Left ventricle myocardium superior (tissue), 1 donor: Measurements from ENCODE around the gene MPRIP. TPM values are rescaled to one million over a fixed set of nuclear protein-coding genes. Genes with fewer than 3 reads are reported as not detected.
A peak's percentile ranks its signal among the peaks of the same experiment; 100 is the strongest.

Experiments
- ATAC-seq: fragments of 200-7000 bp; cut with Tn5 transposase; one replicate; pipeline ENCODE4 v1.9.1; 2020; ENCODE audit warnings: mild to moderate bottlenecking, moderate library complexity
- DNase-seq: peaks from one replicate; pipeline ENCODE4 v3.0.0-alpha.2; 2020
- intact Hi-C: fragments of 100-400 bp; cut with micrococcal nuclease; formaldehyde crosslinking; loops from one replicate; pipeline ENCODE4 v1.11.0; 2022
- total RNA-seq: library from RNA; stranded (reverse); fragmentation: NEBNext Ultra II Directional; extraction: Animal tissue kit (Norgen Biotek cat#: 25700); gene quantifications from one replicate; pipeline ENCODE4 v1.2.1, GENCODE V29; 2021
- donor health status: DM: no; HTN: yes; CAD: no; lungs with severe emphysema.

MPRIP gene
- total RNA-seq, 1 donor from 2014 or later: 335 TPM

DNA sequence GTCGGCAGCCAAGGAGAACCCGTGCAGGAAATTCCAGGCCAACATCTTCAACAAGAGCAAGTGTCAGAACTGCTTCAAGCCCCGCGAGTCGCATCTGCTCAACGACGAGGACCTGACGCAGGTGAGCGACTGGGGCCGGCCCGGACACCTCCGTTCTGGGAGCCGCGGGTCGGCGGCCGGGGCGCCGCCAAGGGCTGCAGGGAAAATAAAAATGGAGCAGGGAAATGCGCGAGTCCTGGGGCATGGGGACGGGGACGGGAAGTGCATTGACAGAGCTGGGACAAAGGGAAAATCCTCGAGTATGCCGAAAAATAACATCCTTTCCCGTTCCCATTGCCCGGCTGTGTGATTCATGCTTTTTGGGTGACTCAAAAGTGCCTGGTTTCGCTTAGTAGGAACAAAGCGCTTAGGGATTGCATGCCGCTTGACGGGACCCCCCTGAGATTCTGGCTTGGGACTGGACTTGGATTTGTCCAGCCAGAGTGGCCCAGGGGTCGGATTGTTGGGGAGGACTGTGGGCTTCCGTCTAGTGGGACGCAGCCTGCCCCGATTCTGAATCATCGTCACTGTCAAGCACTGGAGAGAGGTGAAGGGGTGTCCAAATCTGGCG, 699 bp downstream of the MPRIP start:
- ATAC-seq (no peak), DNase-seq (no peak)
- intact Hi-C loops: no loop called here

DNA sequence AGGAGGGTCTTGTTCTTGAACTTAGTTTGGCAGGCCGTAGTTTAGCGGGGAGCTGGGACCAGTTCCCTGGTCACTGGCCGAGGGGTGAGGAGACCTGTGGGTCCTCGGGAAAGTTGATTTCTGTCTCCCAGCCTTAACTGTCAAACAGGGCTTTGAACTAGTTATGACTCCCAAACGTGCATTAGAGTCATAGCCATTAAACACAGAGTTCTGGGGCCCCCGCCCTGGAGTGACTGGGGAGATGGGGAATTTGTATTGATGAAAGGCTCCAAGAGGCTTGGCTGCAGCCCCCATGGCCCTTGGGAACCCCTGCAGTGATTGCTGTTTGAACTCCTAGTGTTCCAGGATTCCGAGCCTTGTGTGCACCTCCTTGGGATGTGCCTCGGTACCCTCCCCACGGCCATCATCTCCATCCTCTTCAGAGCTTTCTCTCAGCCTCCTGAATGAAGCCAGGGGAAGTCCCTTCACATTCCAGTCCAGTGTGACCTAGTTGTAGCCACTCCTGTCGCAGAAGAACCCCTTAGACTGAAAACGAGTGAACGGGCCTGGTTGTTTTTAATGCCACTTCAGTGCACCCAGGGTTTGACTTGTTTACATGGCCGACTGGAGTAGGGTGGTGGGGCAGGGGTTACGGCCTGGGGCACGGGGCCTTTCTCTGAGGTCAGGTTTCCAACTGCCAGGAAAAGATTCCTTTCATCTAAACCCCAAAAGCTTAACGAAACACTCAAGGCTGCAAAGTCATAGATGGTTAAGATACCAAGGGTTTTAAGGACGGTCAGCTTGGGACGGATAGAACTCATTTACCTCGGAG, 1.4 kb downstream of the MPRIP start:
- ATAC-seq: no peak
- no peak for DNase-seq
- intact Hi-C loops: no loop called here

DNA sequence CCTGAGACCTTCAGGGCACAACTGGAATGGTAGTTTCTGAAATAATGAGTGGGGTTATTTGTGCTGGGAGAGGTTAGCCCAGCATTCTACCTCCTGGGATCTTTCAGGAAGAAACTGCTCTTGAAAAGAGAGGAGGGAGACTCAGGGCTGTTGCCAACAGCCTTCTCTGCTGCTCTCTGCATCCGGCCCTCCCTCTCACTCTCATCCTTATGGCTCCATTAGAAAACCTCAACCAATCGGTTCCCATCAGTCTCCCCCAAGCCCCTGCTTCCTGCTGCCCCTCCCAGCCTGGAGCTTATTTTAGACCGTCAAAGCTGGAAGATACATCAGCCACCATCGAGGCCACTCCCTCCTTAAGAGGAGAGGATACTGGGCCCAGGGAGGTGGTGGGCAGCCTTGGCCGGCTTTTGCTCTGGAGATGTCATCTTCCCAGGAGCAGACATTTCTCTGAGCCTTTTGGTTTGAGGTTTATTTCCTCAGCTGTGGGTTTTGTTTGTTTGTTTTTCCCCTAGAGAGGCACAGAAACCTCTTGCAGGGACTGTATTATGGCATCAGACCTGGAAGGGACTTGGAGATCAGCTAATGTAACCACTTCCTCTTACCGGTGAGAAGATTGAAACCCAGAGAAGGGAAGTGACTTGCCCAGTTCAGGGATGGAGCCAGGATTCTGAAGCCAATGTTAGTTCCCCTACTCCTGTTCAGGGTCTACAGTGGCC, 2.7 kb downstream of the MPRIP start:
- intact Hi-C loops: no loop called here
- peak; percentile 39 for ATAC-seq
- no peak for DNase-seq

DNA sequence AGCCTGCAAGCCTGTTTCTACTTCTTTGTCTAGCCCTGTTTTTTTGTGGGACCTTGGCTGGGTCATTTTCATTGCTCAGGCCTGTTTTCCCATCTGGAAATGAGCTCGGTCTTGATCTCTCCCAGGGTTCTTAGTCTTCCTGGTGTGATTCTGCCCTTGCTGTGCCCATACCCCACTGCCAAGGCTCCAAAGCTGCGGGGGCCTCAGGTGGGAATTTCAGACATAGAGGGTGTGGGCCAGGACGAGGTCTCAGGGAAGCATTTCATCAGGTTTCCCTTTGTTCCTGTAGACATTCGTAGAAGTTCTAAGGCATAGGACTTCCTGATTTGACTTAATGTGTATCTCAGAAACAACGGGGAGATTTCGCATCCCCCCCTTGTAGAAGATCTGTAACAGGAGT, 5.8 kb downstream of the MPRIP start:
- DNase-seq: no peak

DNA sequence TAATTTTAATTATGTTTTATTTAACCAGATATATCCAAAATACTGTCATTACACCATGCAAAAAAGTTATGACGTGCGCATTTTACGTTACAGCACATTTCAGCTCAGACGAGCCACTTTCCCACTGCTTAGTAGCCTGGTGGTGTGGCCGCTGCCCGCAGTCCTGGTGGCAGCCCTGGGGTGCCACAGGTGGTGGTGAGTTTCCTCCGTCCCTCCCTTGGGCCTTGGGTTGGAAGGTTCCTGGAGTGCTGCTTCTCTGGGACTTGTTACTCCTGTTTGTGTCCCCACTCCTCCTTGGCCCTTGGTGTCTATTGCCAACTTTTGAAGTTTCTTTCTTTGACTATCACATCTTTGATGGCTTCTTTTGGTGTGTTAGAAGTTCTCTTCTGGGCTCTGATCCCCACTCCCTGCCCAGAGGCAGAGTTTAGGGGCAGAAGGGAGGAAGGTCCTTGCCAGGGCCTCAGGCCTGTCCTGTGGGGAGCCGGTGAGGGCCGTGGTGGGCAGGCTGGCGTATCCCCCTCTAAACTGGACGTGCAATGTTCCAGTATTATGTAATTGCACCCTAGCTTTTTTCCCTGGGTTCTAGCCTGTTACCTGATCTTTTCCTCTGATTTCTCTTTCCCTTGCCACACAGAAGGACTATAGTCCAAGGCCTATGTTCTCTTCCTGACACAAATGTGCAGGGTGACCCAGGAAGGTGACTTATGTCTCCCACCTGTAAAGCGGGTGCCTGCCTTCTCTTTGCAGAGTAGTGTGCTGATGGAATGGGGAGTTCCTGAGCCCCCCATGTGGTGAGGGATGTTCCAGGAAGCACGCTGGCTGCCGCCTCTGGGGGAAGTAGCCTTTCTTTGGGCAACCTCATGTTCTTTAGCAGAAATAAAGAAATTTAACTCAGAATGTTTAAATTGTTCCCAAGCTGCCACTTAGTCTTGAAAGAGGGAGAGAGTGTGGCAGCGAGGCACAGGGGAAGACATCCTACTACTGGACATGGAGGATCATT, 8.4 kb downstream of the MPRIP start:
- intact Hi-C loops: no loop called here
- no peak for ATAC-seq

More for the DNA sequence above, 5.8 kb downstream of the MPRIP start:
- no peak for ATAC-seq
- intact Hi-C loops: no loop called here

DNA sequence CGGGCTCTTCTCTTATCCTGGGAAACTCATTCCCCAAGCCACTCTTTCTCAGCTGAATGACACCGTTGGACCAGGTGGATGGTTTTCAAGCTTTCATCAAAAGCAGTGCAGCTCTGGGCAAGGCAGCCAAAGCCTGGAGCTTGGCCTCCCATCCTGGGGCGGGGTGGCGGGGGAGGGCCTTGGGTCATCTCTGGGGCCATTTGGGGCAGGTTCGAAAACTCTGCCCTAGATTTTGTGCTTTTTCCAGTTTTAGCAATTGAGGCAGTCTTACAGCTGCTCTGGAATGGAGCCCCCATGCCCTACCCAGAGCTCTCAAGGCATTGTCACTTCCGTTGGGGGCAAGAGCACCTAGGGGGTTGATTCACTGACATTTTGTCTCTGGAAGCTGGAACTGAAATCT, 9.1 kb downstream of the MPRIP start:
- DNase-seq: no peak
- intact Hi-C loops: no loop called here

More for the DNA sequence above, 8.4 kb downstream of the MPRIP start:
- no peak for DNase-seq

DNA sequence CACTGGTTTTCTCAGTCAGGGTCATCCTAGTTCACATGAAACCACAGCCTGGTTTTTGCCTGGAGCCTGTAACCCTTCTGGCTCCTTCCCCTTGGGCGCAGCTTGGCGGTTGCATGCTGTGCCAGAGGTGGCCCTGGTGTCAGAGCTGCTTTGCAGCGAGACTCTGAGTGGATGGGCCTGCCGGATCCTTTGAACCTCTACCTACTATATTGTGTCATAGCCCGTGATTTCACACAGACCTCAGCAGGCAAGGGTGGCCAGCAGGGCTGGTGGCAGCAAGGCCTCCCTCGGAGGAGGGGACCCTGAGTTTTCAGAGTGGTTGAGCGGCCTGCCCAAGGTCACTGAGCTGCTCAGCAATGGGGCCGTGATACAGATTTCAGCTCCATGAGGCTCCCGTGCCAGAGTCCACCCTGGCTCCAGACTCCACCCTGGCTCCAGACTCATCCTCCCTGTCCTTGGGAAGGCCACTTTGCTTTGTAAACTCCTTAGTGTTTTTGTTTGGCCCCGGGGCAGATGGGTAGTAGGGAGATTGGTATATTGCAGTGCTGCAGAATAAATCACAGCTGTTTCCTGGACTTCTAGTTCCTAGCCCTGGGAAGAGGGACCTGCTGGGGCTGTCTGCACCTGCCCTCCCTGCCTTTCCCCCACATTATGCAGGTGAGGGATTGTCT, 9.7 kb downstream of the MPRIP start:
- intact Hi-C loops: no loop called here
- peak; percentile 47 for ATAC-seq
- DNase-seq: no peak

More for the DNA sequence above, 9.1 kb downstream of the MPRIP start:
- ATAC-seq: no peak

DNA sequence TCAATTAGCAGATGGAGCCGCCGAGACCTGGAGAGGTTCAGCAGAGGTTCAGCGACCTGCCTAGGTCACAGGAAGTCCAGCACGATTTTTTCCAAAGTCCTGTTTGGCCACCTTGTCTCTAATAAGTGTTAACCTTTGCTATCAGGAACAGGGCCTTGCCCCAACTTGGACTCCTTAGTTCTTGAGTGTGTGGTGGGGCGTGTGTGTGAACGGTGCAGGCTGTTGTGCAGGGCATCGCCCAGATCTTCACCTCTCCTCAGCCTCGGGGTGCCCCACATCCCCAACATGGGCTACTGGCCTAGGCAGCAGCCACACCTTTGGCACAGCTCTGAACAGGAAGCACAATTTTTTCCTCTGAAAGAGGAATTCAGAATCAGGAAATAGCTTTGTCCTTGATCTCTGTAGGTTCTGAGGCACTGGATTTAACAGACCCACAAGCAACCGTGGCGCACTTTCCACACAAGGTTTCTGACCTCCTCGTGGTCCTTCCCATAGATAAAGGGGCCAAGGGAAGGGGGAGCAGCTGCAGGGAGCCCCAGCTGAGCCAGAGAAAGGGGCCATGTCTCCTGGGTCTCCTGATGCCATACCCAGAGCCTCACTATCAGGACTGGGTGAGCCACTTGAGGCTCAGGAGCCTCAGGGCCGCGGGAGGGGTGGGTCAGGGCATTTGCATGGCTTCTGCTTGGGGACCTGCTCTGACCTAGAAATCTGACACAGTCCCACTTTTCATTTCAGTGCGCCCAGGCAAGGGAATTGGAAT, 10.4 kb downstream of the MPRIP start:
- DNase-seq (no peak), ATAC-seq (peak; percentile 4)

DNA sequence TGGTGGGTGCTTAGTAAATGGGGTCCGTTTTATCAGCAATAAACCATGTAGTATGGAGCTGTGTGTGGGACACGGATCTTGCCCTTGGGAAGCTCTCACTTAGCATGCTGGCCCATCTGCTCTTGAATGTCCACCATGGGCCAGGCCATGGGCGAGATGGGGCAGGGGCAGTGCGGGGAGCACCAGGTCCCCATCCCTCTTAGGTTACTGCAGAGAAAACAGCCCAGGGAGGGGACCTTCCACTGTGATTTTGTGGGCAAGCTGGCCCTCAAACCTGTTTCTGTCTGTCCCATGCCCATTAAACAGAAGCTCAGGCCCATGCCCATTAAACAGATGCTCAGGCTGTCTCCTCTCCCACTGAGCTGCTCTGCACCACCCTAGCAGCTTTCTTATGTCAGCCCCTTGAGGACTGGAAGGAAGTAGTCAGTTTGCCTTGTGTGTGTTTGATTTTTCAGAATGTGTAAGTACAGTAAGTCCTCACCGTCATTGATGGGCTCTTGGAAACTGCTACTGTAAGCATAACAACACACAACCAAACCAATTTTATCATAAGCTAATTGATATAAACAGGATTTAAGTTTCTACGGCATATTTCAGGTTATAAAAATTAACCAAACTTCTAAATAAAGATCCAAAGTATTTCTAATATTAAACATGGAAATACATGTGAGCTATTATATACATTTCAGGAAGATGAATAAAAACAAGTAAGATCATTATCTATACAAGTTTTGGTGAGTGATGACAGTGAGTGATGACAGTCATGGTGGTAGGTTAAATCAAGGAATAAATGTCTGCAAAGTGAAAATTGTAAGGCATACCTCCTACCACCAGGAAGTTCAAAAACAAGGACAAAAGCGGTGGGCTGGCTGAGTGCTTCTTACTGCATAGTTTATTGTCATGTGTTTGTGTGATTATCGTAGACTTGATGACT, 11.5 kb downstream of the MPRIP start:
- ATAC-seq: no peak
- intact Hi-C loops: no loop called here
- DNase-seq: no peak

More for the DNA sequence above, 10.4 kb downstream of the MPRIP start:
- intact Hi-C loops: no loop called here

DNA sequence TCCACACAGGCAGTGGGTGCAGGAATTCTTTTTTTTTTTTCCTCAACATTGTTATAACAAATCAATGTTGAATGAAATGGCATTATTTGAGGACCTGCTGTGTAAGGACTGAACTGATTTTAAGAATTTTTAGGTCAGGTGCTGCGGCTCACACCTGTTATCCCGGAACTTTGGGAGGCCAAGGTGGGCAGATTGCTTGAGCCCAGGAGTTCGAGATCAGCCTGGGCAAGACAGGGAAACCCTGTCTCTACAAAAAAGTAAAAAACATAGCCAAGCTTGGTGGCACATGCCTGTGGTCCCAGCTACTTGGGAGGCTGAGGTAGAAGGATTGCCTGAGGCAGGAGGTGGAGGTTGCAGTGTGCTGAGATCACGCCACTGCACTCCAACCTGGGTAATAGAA, 12.4 kb downstream of the MPRIP start:
- DNase-seq (no peak), ATAC-seq (no peak)
- intact Hi-C loops: no loop called here

DNA sequence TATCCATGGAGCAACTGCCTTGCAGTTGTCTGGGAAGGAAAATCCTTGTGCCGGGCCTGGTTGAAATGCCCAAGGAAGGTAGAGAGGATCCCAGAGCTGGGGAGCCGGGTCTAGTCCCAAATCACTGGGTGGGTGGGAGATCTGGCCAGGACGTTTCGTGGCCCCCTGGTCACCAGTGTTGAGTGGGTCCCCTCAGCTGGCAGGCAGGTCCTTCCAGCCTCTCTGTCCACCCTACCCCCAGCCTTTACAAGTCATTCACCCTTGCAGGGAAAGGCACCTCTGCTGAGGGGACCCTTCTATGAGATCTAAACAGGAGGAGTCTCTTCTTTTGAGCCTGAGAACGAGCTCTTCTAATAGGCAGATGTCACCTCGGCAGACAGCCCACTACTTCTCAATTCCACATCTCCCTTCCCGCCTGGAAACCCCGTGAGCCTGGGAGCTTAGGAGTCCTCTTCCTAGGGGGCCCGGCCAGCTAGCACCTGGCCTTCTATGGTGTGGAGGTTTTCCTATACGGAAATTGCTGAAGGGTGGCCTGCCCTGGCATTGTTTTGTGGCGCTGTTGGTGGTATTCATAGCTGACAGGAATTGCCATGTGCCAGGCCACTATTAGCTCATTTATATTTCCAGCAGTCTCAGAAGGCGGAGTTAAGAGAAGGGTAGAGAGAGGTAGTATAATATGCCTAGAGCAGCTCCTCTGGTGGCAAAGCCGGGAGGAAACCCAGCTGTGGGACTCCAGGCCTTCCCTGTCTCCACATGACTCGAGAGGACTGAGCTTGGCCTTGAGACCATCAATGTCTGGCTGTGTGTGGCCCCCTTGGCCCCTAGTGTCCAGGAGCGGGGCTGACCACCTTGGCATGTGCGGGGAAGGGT, 13.3 kb downstream of the MPRIP start:
- ATAC-seq: peak; percentile 78
- intact Hi-C loops: no loop called here
- DNase-seq: no peak

DNA sequence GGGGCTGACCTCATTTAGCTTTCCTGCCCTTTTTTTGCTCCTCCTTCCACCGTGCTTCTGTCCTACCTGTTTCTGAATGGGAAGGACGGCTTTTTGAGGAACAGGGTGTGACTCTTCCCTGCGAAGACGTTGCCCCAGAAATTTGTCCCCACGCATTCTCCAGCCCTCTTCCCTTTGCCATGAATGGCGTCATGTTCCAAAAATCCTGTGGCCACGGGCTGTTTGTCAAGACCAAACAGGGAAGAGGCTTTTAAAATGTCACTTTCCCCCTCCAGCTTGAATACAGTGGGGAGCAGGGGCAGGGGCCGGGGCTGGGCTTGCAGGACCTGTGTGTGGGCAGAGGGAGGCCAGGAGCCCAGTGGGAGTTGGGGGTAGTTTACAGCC, 13.9 kb downstream of the MPRIP start:
- intact Hi-C loops: no loop called here
- DNase-seq (no peak), ATAC-seq (peak; percentile 1)

DNA sequence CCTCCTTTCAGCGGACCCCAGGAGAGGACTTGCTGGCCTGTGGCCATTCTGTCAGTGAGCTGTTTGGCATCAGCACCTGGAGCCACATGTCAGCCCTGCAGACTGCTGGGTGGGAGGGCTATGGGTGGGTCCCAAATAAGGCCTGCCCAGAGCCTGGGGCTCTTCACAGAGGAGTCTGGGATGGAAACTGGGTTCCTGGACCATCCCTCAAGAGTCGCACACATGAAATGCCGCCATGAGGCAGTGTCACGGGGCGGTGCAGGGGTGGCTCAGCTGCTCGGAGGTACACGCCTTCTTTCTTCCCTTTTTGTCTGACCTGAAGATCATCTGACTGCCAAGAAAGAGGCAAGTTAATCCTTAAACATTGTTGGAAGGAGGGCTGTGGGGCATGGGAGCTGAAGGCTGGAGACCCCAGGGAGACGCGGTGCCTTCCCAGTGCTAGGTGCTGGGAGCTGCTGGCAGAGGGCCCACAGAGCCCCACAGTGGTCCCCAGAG, 14.8 kb downstream of the MPRIP start:
- no peak for DNase-seq
- ATAC-seq: no peak
- intact Hi-C loops: no loop called here

DNA sequence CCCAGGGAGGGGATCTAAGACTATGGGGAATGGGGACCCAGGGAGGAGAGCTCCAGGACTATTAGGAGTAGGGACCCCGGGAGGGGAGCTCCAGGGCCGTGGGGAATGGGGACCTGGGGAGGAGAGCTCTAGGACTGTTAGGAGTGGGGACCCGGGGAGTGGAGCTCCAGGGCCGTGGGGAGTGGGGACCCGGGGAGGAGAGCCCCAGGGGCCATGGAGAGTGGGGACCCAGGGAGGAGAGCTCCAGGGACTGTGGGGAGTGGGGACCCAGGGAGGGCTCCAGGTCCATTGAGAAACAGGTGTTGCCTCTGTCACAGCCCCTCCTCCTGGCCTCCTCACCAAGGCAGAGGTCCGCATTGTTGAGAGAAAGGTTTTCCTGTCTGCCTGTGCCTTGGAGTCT, 16.0 kb downstream of the MPRIP start:
- ATAC-seq (no peak), DNase-seq (no peak)
- intact Hi-C loops: no loop called here

DNA sequence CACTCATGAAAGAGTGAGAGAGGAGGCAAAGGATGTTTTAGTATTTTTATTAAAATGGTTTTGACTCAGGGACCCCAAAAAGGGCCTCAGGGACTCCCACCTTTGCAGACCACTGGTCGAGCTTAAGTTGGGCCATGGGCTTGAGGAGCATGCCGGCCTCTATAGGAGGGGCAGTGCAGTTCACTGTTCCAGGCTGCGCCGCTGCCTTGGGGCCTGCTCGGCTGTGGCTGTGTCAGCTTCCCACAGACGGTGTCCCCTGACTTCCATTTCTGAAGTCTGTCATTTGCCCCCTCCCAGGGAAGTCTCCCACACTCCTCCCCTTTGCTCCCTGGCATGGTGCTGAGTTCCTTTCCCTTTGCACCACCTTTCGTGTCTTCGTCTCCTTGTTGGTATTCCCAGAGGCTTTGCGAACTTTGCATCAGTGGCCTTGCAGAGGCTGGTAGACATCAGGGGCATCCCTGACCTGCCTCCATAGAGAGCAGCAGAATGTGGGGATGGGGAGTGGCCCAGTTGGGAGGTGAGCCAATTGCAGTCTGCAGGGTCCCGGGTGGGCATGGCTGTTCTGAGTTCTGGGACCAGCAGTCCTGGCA, 17.1 kb downstream of the MPRIP start:
- ATAC-seq: no peak
- intact Hi-C loops: no loop called here

More for the DNA sequence above, 17.1 kb downstream of the MPRIP start:
- DNase-seq: no peak
